Measurements from ENCODE around the gene MRPL40.

Gene MRPL40

DNA sequence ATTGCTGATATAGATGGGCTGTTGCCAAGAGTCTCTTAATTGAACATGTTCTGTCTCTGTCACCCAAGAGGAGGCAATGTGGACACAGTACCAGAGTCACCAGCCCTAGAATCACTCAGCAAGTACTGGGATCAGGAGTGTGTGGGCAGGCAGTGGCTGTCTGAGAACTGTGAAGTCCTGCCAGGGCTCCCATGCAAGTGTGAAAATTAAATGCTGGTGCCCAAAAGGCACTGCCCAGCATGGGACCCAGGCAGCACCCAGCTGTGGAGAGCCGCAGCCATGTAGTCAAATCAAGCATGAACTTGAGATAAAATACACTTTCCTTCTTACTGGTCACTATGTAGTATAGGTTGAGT is 20.7 kb upstream of the MRPL40 start (continued):
- TF ChIP-seq ZNF132 (tag by site-specific recombination; IDR thresholded peaks at IDR 0.05; ENCODE audit: borderline replicate concordance) (no peak), HOXD13 (CRISPR knock-in tag; IDR thresholded peaks at IDR 0.05; ENCODE audit: borderline replicate concordance) (no peak), RBAK (tag by site-specific recombination; IDR thresholded peaks at IDR 0.05) (no peak), ZNF366 (tag by site-specific recombination; conservative IDR thresholded peaks at IDR 0.05) (no peak)

DNA sequence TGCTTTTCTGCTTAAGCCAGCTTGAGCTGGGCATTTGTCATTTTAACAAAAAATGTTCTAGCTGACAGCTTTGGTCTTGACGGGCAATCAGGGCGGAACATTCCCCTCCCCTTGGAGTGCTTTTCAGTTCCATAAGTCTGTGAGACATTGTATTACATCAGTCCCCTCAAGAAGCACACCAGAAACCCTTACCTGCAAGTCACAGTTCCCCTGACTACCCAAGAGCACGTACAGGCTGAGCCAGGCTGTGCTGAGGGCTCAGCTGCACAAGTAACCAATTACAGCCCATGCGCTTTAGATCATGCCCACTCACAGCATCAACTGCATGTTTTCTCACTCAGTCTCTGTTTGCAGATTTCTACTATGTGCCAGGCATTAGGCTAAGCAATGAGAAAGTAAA is 19.9 kb upstream of the MRPL40 start:
- no peaks in the 10 kb centered on the region for H3K9me3 ChIP-seq (ENCODE audit: control insufficient read depth, insufficient read depth, low read depth, low read length)
- H3K4me1 ChIP-seq (ENCODE audit: control insufficient read depth, insufficient read depth, low read length), result peaks cover 12% of the 10 kb centered on the region
- ChIA-PET POLR2A (interaction anchor here (1.1 kb wide), 2 partner anchors 20 to 33 kb away, joined by 3 read pairs; partner anchors contain the start of gene MRPL40), CTCF (no interaction called here)
- no peak overlapping the region for H3K27ac ChIP-seq (ENCODE audit: extremely low read depth, low read depth, low read length)
- H3K36me3 ChIP-seq (ENCODE audit: control insufficient read depth in 2 of 2, insufficient read depth in 1 of 2, low read length in 2 of 2), result peaks cover 3 to 43% of the 10 kb centered on the region in 2 experiments; a peak in 2 of 3 replicates
- TF ChIP-seq, protein P1, sequence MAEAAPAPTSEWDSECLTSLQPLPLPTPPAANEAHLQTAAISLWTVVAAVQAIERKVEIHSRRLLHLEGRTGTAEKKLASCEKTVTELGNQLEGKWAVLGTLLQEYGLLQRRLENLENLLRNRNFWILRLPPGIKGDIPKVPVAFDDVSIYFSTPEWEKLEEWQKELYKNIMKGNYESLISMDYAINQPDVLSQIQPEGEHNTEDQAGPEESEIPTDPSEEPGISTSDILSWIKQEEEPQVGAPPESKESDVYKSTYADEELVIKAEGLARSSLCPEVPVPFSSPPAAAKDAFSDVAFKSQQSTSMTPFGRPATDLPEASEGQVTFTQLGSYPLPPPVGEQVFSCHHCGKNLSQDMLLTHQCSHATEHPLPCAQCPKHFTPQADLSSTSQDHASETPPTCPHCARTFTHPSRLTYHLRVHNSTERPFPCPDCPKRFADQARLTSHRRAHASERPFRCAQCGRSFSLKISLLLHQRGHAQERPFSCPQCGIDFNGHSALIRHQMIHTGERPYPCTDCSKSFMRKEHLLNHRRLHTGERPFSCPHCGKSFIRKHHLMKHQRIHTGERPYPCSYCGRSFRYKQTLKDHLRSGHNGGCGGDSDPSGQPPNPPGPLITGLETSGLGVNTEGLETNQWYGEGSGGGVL (tag by site-specific recombination; IDR thresholded peaks at IDR 0.05), result no peak
- TF ChIP-seq YY2 (tag by site-specific recombination; IDR thresholded peaks at IDR 0.05) (no peak), ZNF341 (tag by site-specific recombination; IDR thresholded peaks at IDR 0.05; ENCODE audit: low read depth) (no peak), ZNF837 (tag by site-specific recombination; IDR thresholded peaks at IDR 0.05) (no peak), ZNF202 (tag by site-specific recombination; IDR thresholded peaks at IDR 0.05; ENCODE audit: borderline replicate concordance) (no peak), ZNF510 (tag by site-specific recombination; IDR thresholded peaks at IDR 0.05; ENCODE audit: insufficient replicate concordance) (no peak)
- H3K4me3 ChIP-seq (ENCODE audit: low read depth, low read length), result no peak overlapping the region

DNA sequence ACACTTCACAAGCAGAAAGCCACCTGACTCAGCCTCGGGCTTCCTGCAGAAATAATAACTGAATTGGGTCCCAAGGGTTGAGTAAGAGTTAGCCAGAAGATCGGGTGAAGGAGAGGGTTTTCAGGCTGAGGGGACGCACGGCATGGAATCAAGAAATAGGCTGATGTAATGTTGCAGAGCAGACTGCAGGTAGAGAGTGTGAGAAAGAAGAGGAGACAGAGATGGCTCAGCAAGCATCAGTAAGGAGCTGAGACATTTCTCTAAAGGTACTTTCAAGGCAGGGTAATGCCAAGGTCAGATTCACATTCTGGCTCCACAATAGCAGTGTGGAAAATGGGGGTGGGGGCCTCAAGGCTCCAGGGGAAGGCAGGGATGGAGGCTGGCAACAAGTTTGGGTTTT is 19.4 kb upstream of the MRPL40 start:
- H3K27ac ChIP-seq (ENCODE audit: extremely low read depth, low read depth, low read length), result no peak overlapping the region
- no peaks in the 10 kb centered on the region for H3K9me3 ChIP-seq (ENCODE audit: control insufficient read depth, insufficient read depth, low read depth, low read length)
- H3K36me3 ChIP-seq (ENCODE audit: control insufficient read depth in 2 of 2, insufficient read depth in 1 of 2, low read length in 2 of 2), result peaks cover 3 to 39% of the 10 kb centered on the region in 2 experiments; a peak in 2 of 3 replicates
- H3K4me3 ChIP-seq (ENCODE audit: low read depth, low read length), result no peak overlapping the region
- TF ChIP-seq ZBTB21 (tag by site-specific recombination; IDR thresholded peaks at IDR 0.05), result no peak
- TF ChIP-seq HOXA7 (CRISPR knock-in tag; IDR thresholded peaks at IDR 0.05; ENCODE audit: borderline replicate concordance), result no peak
- no peak for TF ChIP-seq GLIS2 (tag by site-specific recombination; IDR thresholded peaks at IDR 0.05)
- TF ChIP-seq ZNF10 (tag by site-specific recombination; IDR thresholded peaks at IDR 0.05), result no peak
- TF ChIP-seq, protein P2, sequence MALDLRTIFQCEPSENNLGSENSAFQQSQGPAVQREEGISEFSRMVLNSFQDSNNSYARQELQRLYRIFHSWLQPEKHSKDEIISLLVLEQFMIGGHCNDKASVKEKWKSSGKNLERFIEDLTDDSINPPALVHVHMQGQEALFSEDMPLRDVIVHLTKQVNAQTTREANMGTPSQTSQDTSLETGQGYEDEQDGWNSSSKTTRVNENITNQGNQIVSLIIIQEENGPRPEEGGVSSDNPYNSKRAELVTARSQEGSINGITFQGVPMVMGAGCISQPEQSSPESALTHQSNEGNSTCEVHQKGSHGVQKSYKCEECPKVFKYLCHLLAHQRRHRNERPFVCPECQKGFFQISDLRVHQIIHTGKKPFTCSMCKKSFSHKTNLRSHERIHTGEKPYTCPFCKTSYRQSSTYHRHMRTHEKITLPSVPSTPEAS (tag by site-specific recombination; IDR thresholded peaks at IDR 0.05), result no peak
- TF ChIP-seq ZNF394 (tag by site-specific recombination; IDR thresholded peaks at IDR 0.05; ENCODE audit: borderline replicate concordance), result no peak
- no peak for TF ChIP-seq ZNF600 (tag by site-specific recombination; IDR thresholded peaks at IDR 0.05)
- TF ChIP-seq MEIS1 (CRISPR knock-in tag; IDR thresholded peaks at IDR 0.05; ENCODE audit: borderline replicate concordance), result no peak
- TF ChIP-seq, protein P3, sequence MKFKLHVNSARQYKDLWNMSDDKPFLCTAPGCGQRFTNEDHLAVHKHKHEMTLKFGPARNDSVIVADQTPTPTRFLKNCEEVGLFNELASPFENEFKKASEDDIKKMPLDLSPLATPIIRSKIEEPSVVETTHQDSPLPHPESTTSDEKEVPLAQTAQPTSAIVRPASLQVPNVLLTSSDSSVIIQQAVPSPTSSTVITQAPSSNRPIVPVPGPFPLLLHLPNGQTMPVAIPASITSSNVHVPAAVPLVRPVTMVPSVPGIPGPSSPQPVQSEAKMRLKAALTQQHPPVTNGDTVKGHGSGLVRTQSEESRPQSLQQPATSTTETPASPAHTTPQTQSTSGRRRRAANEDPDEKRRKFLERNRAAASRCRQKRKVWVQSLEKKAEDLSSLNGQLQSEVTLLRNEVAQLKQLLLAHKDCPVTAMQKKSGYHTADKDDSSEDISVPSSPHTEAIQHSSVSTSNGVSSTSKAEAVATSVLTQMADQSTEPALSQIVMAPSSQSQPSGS (tag by site-specific recombination; IDR thresholded peaks at IDR 0.05; ENCODE audit: low read depth), result no peak
- no peak for TF ChIP-seq ZNF266 (tag by site-specific recombination; IDR thresholded peaks at IDR 0.05; ENCODE audit: low read depth)
- no peak for TF ChIP-seq KLF1 (tag by site-specific recombination; IDR thresholded peaks at IDR 0.05)
- ChIA-PET CTCF (no interaction called here), POLR2A (interaction anchor here (1.1 kb wide), 1 partner anchor 19 kb away, joined by 3 read pairs; the partner anchor contains the start of gene MRPL40)
- H3K4me1 ChIP-seq (ENCODE audit: control insufficient read depth, insufficient read depth, low read length), result peaks cover 9% of the 10 kb centered on the region
